Measurements from ENCODE around the gene CD58.

GRCh38 chr1:116567790-116568661, 2.8 kb downstream of the CD58 start:
- no peak for TF ChIP-seq FOXK2 (IDR thresholded peaks at IDR 0.05)
- TF ChIP-seq ARNT (IDR thresholded peaks at IDR 0.05): no peak
- no peak for TF ChIP-seq SP1 (IDR thresholded peaks at IDR 0.05)
- no peak for TF ChIP-seq ELF4 (IDR thresholded peaks at IDR 0.05)
- no peak for TF ChIP-seq CTBP1 (IDR thresholded peaks at IDR 0.05; ENCODE audit: borderline replicate concordance)
- no peak for TF ChIP-seq PKNOX1 (IDR thresholded peaks at IDR 0.05)
- no peak for TF ChIP-seq TARDBP (IDR thresholded peaks at IDR 0.05)

Measured in HEK293T (cell line).